Tibial artery (tissue), 4 donors: Measurements from ENCODE around the gene RIMKLB.

Source experiments
- DNase-seq, 2 donors: peaks; one replicate each; pipeline ENCODE4 v3.0.0-alpha.2; 2019
- H3K27ac ChIP-seq, 2 donors: fragments of 200-600 bp; sonication (generic) in 1 of 2; 1 replicate in 1 of 2; 2 replicates in 1 of 2; pipeline ENCODE4 v1.5.1; 2018 to 2019; ENCODE audit warnings: mild to moderate bottlenecking in 1 of 2
- H3K27me3 ChIP-seq, 2 donors: fragments of 200-600 bp; sonication (generic) in 1 of 2; one replicate each; pipeline versions ENCODE4 v1.5.1 to v1.6.0; 2016 to 2019
- H3K36me3 ChIP-seq, 3 donors: fragments of 200-600 bp; sonication (generic) in 2 of 3; one replicate each; pipeline ENCODE4 v1.5.1; 2016 to 2019; ENCODE audit warnings: mild to moderate bottlenecking in 2 of 3
- H3K4me1 ChIP-seq, 4 donors: fragments of 200-600 bp; sonication (generic) in 2 of 4; 1 replicate in 3 of 4; 2 replicates in 1 of 4; pipeline ENCODE4 v1.5.1; 2016 to 2019
- H3K4me3 ChIP-seq, 2 donors: fragments of 200-600 bp; sonication (generic) in 1 of 2; 1 replicate in 1 of 2; 2 replicates in 1 of 2; pipeline ENCODE4 v1.5.1; 2018 to 2019; ENCODE audit warnings: mild to moderate bottlenecking in 2 of 2
- H3K9me3 ChIP-seq, 3 donors: fragments of 200-600 bp; sonication (generic) in 1 of 3; one replicate each; pipeline ENCODE4 v1.5.1; 2016 to 2019
- CTCF ChIP-seq, 2 experiments: fragments of 200-600 bp in 1 of 2; fragments of 450-650 bp in 1 of 2; IDR thresholded peaks; one replicate each; pipeline ENCODE4 v1.5.1; 2017 to 2019; ENCODE audit warnings: antibody characterized with exemption in 2 of 2, mild to moderate bottlenecking in 1 of 2, moderate library complexity in 1 of 2
- intact Hi-C: fragments of 100-400 bp; cut with DNase I; formaldehyde crosslinking; loops from one replicate; pipeline ENCODE4 v1.15.0; 2023; ENCODE audit warnings: low total_unique reads

Gene RIMKLB

GRCh38 chr12:8821591-8821990 lies 123.8 kb downstream of the RIMKLB start:
- no peaks in the 10 kb centered on the region for H3K36me3 ChIP-seq
- H3K4me1 ChIP-seq = peaks cover 0 to 12% (median 0%) of the 10 kb centered on the region in 4 donors
- no peak overlapping the region for H3K4me3 ChIP-seq
- no peaks in the 10 kb centered on the region for H3K27me3 ChIP-seq
- H3K27ac ChIP-seq = no peak overlapping the region
- TF ChIP-seq CTCF (IDR thresholded peaks at IDR 0.05) = no peak
- intact Hi-C loops = no loop called here
- H3K9me3 ChIP-seq = no peaks in the 10 kb centered on the region
- no peak for DNase-seq

DNA sequence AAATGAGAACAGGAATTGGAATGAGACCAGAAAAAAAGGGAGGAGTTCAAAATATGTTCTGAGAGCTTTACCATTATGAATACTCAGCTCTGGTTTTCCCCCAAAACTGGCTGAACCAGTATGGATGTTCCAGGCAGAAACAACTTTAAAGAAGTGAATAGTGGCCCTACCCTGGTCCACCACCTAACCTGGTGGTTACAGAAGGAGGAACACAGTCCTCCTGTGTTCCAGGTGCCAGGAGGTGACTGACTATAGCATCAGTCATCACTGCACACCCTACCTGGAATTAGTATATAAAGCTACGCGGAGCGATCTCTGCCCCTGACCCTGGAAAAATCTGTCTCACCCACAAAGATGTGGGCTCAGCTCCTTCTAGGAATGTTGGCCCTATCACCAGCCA lies 124.5 kb downstream of the RIMKLB start, which contains the start of gene A2ML1:
TSS of gene A2ML1 (plus strand) at position 324 of the 400 bp plus-strand sequence. CDS start at position 355, 31 bp downstream.
- TF ChIP-seq CTCF (IDR thresholded peaks at IDR 0.05) = no peak
- no peak within 1 kb of the TSS for H3K27ac ChIP-seq
- H3K27me3 ChIP-seq = no peaks in the 10 kb centered on the region
- H3K4me3 ChIP-seq = no peak within 1 kb of the TSS
- H3K4me1 ChIP-seq = peaks cover 0 to 12% (median 0%) of the 10 kb centered on the region in 4 donors
- H3K36me3 ChIP-seq = no peaks in the 10 kb centered on the region
- H3K9me3 ChIP-seq = no peaks in the 10 kb centered on the region
- DNase-seq = no peak
- intact Hi-C loops = loop anchor here (2.0 kb wide), 1 partner anchor 139 kb away; no protein-coding TSS in a partner anchor

GRCh38 chr12:8823565-8824300 lies 125.9 kb downstream of the RIMKLB start:
- peak; percentile 77 to 78 for TF ChIP-seq CTCF (IDR thresholded peaks at IDR 0.05)
- no peaks in the 10 kb centered on the region for H3K27me3 ChIP-seq
- no peak for DNase-seq
- no peak overlapping the region for H3K4me3 ChIP-seq
- peaks cover 0 to 7% (median 0%) of the 10 kb centered on the region in 4 donors for H3K4me1 ChIP-seq
- no peaks in the 10 kb centered on the region for H3K36me3 ChIP-seq
- no peaks in the 10 kb centered on the region for H3K9me3 ChIP-seq
- intact Hi-C loops = loop anchor here (2.0 kb wide), 1 partner anchor 141 kb away; no protein-coding TSS in a partner anchor
- no peak overlapping the region for H3K27ac ChIP-seq

- Histone ChIP-seq H3K4me1 (peaks cover 0 to 7% (median 0%) of the 10 kb centered on the region in 4 donors), H3K9me3 (no peaks in the 10 kb centered on the region), H3K27ac (no peak overlapping the region), H3K36me3 (no peaks in the 10 kb centered on the region), H3K27me3 (no peaks in the 10 kb centered on the region), H3K4me3 (no peak overlapping the region)
- intact Hi-C loops = no loop called here
- DNase-seq = no peak
- no peak for TF ChIP-seq CTCF (IDR thresholded peaks at IDR 0.05)
Observed at GRCh38 chr12:8827551-8828256, 129.9 kb downstream of the RIMKLB start.

DNA sequence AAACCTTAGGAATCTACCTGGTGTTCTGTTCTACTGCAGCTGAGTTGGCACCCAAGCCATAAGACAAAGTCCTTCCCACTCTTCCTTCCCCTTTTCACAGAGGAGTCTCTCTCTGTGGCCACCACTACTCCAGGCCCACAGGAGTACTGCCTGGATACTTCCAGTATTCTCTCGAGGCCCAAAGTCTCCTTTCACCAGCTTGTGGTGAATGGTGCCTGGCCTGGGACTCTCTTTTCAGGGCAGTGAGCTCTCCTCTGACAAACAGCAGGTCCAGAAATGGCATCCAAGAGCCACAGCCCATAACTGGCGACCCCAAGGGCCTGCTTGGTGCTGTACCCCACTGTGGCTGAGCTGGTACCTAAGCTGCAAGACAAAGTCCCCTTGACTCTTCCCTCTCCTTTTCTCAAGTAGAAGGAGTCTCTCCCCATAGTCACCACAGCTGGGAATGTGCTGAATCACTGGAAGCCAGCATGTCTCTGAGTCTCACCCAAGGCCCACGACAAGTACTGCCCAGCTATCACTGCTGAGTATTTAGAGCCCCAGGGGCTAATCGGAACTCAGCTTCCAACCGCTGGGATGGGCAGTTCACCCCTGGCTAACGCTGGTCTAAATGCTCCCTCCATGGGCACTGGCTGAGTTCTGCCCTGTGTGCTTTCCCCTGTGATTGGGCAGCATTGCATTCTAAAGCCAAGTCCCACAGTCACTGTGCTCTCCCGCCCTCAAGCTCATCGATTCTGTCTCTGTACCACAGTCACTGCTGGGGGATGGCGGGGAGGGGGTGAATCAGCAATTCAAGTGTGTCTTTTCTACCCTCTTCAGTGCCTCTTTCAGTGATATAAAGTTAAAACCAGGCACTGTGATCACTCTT lies 130.7 kb downstream of the RIMKLB start:
- Histone ChIP-seq H3K36me3 (no peaks in the 10 kb centered on the region), H3K4me1 (peaks cover 0 to 5% (median 0%) of the 10 kb centered on the region in 4 donors), H3K4me3 (no peak overlapping the region), H3K9me3 (no peaks in the 10 kb centered on the region), H3K27ac (no peak overlapping the region), H3K27me3 (no peaks in the 10 kb centered on the region)
- TF ChIP-seq CTCF (IDR thresholded peaks at IDR 0.05) = no peak
- intact Hi-C loops = no loop called here
- no peak for DNase-seq
